HG03196 (cell line): ENCODE data around the gene SASH1.

ENCODE experiments used
- ATAC-seq: cut with Tn5 transposase; IDR thresholded peaks from one replicate; pipeline ENCODE4 v1.9.1; 2021; ENCODE audit not compliant: unreplicated experiment

Gene SASH1

GRCh38 chr6:148535976-148536375 is 193.3 kb downstream of the SASH1 start:
- no peak for ATAC-seq

- ATAC-seq, result no peak
Measured at GRCh38 chr6:148538261-148539190, 195.9 kb downstream of the SASH1 start.

- ATAC-seq, result no peak
Measured at GRCh38 chr6:148543540-148543939, 200.9 kb downstream of the SASH1 start.

- no peak for ATAC-seq
Measured at GRCh38 chr6:148544421-148544820, 201.8 kb downstream of the SASH1 start.

GRCh38 chr6:148545901-148546300 is 203.3 kb downstream of the SASH1 start:
- ATAC-seq, result no peak

- ATAC-seq, result no peak
Measured at GRCh38 chr6:148547110-148547509, 204.5 kb downstream of the SASH1 start.

GRCh38 chr6:148548065-148548748 is 205.6 kb downstream of the SASH1 start:
- no peak for ATAC-seq

- no peak for ATAC-seq
Measured at GRCh38 chr6:148548749-148549140, 206.1 kb downstream of the SASH1 start.

- no peak for ATAC-seq
Measured at GRCh38 chr6:148550569-148550968, 207.9 kb downstream of the SASH1 start.

- ATAC-seq, result no peak
Measured at GRCh38 chr6:148551226-148551625, 208.6 kb downstream of the SASH1 start.

- ATAC-seq, result no peak
Measured at GRCh38 chr6:148556410-148556809, 213.8 kb downstream of the SASH1 start.

GRCh38 chr6:148557796-148558321 is 215.2 kb downstream of the SASH1 start:
- no peak for ATAC-seq

GRCh38 chr6:148559848-148560433 is 217.3 kb downstream of the SASH1 start:
- ATAC-seq, result peak; percentile 74

GRCh38 chr6:148561629-148562028 is 219.0 kb downstream of the SASH1 start:
- ATAC-seq, result no peak

GRCh38 chr6:148563066-148563465 is 220.4 kb downstream of the SASH1 start:
- no peak for ATAC-seq

GRCh38 chr6:148564494-148565035 is 221.9 kb downstream of the SASH1 start:
- ATAC-seq, result no peak

GRCh38 chr6:148565321-148565926 is 222.8 kb downstream of the SASH1 start:
- ATAC-seq, result no peak

GRCh38 chr6:148565930-148566663 is 223.5 kb downstream of the SASH1 start:
- no peak for ATAC-seq

GRCh38 chr6:148566664-148567350 is 224.2 kb downstream of the SASH1 start:
- ATAC-seq, result no peak

GRCh38 chr6:148570456-148570855 is 227.8 kb downstream of the SASH1 start:
- ATAC-seq, result no peak
